Measurements from ENCODE around the gene GTF3C5. TPM values are rescaled to one million over a fixed set of nuclear protein-coding genes. Genes with fewer than 3 reads are reported as not detected.

GTF3C5 gene
- total and polyA plus RNA-seq, 2 donors (not counting 1 experiment from before 2014, with no cell fraction given): 32.2 to 32.4 TPM

DNA sequence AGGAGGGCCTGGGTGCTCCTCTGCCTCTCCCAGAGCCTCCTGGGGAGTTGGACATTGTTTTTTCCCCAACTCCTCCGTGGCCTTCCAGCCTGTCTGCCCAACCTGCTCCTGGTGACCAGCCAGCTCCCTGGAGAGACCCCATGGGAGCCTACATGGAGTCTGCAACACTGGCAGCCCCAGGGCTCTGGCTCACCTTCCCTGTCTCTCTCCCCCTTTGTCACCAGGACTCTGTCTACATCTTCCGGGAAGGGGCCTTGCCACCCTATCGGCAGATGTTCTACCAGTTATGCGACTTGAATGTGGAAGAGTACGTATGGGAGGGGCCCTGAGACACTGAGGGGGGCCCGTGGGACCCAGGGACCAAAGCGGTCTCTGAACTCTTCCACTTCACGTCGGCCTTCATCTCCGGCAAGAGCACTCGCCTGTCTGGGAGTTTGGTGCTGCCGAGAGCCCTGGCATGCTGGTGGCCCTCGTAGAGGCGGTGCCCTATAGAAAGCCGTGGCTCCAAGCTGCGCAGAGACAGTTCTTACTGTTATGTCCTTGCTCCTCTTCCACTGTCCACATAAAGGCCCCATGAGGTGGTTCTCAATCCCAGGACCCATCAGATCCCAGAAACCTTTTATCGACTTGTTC is 25.1 kb downstream of the GTF3C5 start:
- Histone ChIP-seq H3K9ac (ENCODE audit: insufficient read depth, low read length) (no peak overlapping the region), H3K4me2 (ENCODE audit: extremely low read depth, insufficient read depth, low read length) (no peak overlapping the region), H3K27me3 (ENCODE audit: control insufficient read depth, insufficient read depth, low read length) (no peaks in the 10 kb centered on the region), H2AFZ (ENCODE audit: low read length) (no peak overlapping the region), H4K20me1 (ENCODE audit: control insufficient read depth, extremely low read depth, insufficient read depth, low read length) (no peaks in the 10 kb centered on the region), H3K27ac (ENCODE audit: insufficient read depth, low read length) (no peak overlapping the region), H3K9me3 (ENCODE audit: control insufficient read depth, insufficient read depth, low read depth, low read length) (no peaks in the 10 kb centered on the region), H3K36me3 (ENCODE audit: control insufficient read depth, insufficient read depth, low read length) (peaks cover 23% of the 10 kb centered on the region), H3K79me2 (ENCODE audit: control insufficient read depth, insufficient read depth, low read length) (no peaks in the 10 kb centered on the region), H3K4me1 (ENCODE audit: control insufficient read depth, extremely low read depth, insufficient read depth, low read length) (no peaks in the 10 kb centered on the region), H3K4me3 (replicated peaks in 1 of 4; ENCODE audit: control extremely low read depth in 1 of 4, insufficient read depth in 1 of 4, low read depth in 3 of 4, low read length in 4 of 4) (no peak overlapping the region)
- TF ChIP-seq, protein P1, sequence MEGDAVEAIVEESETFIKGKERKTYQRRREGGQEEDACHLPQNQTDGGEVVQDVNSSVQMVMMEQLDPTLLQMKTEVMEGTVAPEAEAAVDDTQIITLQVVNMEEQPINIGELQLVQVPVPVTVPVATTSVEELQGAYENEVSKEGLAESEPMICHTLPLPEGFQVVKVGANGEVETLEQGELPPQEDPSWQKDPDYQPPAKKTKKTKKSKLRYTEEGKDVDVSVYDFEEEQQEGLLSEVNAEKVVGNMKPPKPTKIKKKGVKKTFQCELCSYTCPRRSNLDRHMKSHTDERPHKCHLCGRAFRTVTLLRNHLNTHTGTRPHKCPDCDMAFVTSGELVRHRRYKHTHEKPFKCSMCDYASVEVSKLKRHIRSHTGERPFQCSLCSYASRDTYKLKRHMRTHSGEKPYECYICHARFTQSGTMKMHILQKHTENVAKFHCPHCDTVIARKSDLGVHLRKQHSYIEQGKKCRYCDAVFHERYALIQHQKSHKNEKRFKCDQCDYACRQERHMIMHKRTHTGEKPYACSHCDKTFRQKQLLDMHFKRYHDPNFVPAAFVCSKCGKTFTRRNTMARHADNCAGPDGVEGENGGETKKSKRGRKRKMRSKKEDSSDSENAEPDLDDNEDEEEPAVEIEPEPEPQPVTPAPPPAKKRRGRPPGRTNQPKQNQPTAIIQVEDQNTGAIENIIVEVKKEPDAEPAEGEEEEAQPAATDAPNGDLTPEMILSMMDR (conservative IDR thresholded peaks at IDR 0.05 in 1 of 2, IDR thresholded peaks at IDR 0.05 in 1 of 2; ENCODE audit: low read depth in 1 of 2, low read length in 2 of 2): no peak
- TF ChIP-seq EZH2 (IDR thresholded peaks at IDR 0.05; ENCODE audit: low read length, missing control alignments): no peak
- no peak for DNase-seq (ENCODE audit: low read depth in 2 of 2)

DNA sequence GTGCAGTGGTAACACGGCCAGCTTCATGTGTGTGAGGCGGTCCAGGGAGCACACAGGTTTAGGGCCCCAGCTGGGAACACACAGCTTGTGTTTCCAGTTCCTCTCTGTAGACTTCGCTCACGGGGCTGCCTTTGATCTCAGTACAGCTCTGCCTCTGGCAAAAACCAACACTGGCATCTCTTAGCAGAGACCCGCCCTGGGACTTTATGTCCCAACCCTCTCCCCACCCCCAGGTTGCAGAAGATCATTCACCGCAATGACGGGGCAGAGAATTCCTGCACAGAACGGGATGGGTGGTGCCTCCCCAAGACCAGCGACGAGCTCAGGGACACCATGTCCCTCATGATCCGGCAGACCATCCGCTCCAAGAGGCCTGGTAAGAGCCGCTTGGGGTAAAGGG is 25.7 kb downstream of the GTF3C5 start:
- TF ChIP-seq EZH2 (IDR thresholded peaks at IDR 0.05; ENCODE audit: low read length, missing control alignments): no peak
- TF ChIP-seq, protein P1 (conservative IDR thresholded peaks at IDR 0.05 in 1 of 2, IDR thresholded peaks at IDR 0.05 in 1 of 2; ENCODE audit: low read depth in 1 of 2, low read length in 2 of 2): no peak
- H3K4me1 ChIP-seq (ENCODE audit: control insufficient read depth, extremely low read depth, insufficient read depth, low read length): no peaks in the 10 kb centered on the region
- no peaks in the 10 kb centered on the region for H3K9me3 ChIP-seq (ENCODE audit: control insufficient read depth, insufficient read depth, low read depth, low read length)
- no peak for DNase-seq (ENCODE audit: low read depth in 2 of 2)
- H3K4me3 ChIP-seq (replicated peaks in 1 of 4; ENCODE audit: control extremely low read depth in 1 of 4, insufficient read depth in 1 of 4, low read depth in 3 of 4, low read length in 4 of 4): no peak overlapping the region
- H2AFZ ChIP-seq (ENCODE audit: low read length): no peak overlapping the region
- H3K27me3 ChIP-seq (ENCODE audit: control insufficient read depth, insufficient read depth, low read length): no peaks in the 10 kb centered on the region
- no peak overlapping the region for H3K9ac ChIP-seq (ENCODE audit: insufficient read depth, low read length)
- peaks cover 19% of the 10 kb centered on the region for H3K36me3 ChIP-seq (ENCODE audit: control insufficient read depth, insufficient read depth, low read length)
- no peak overlapping the region for H3K27ac ChIP-seq (ENCODE audit: insufficient read depth, low read length)
- H3K79me2 ChIP-seq (ENCODE audit: control insufficient read depth, insufficient read depth, low read length): no peaks in the 10 kb centered on the region
- H4K20me1 ChIP-seq (ENCODE audit: control insufficient read depth, extremely low read depth, insufficient read depth, low read length): no peaks in the 10 kb centered on the region
- H3K4me2 ChIP-seq (ENCODE audit: extremely low read depth, insufficient read depth, low read length): no peak overlapping the region

DNA sequence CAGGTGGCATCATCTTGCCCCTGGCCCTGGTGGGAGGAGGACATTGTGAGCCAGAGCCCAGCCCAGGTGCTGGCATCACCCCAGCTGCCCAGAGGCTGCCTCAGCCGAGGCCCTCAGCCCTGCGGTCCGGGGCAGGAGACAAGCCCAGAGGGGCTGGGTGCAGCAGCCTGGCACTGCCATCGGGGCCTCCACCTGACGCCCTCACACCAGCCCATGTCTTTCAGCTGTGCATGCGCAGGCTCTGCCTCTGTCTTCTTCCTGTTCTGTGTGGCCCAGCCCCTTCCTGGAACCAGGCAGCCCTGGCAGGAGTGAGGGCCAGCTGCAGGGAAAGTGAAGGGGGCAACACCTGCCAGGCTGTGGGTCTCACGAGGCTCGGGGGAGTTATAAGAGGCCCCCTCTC is 26.2 kb downstream of the GTF3C5 start:
- Histone ChIP-seq H3K27ac (ENCODE audit: insufficient read depth, low read length) (no peak overlapping the region), H3K4me2 (ENCODE audit: extremely low read depth, insufficient read depth, low read length) (no peak overlapping the region), H3K9me3 (ENCODE audit: control insufficient read depth, insufficient read depth, low read depth, low read length) (no peaks in the 10 kb centered on the region), H2AFZ (ENCODE audit: low read length) (no peak overlapping the region), H3K79me2 (ENCODE audit: control insufficient read depth, insufficient read depth, low read length) (no peaks in the 10 kb centered on the region), H3K9ac (ENCODE audit: insufficient read depth, low read length) (no peak overlapping the region), H4K20me1 (ENCODE audit: control insufficient read depth, extremely low read depth, insufficient read depth, low read length) (no peaks in the 10 kb centered on the region), H3K36me3 (ENCODE audit: control insufficient read depth, insufficient read depth, low read length) (peaks cover 17% of the 10 kb centered on the region), H3K4me1 (ENCODE audit: control insufficient read depth, extremely low read depth, insufficient read depth, low read length) (no peaks in the 10 kb centered on the region), H3K4me3 (replicated peaks in 1 of 4; ENCODE audit: control extremely low read depth in 1 of 4, insufficient read depth in 1 of 4, low read depth in 3 of 4, low read length in 4 of 4) (no peak overlapping the region), H3K27me3 (ENCODE audit: control insufficient read depth, insufficient read depth, low read length) (no peaks in the 10 kb centered on the region)
- no peak for DNase-seq (ENCODE audit: low read depth in 2 of 2)
- TF ChIP-seq, protein P1 (conservative IDR thresholded peaks at IDR 0.05 in 1 of 2, IDR thresholded peaks at IDR 0.05 in 1 of 2; ENCODE audit: low read depth in 1 of 2, low read length in 2 of 2): no peak
- TF ChIP-seq EZH2 (IDR thresholded peaks at IDR 0.05; ENCODE audit: low read length, missing control alignments): no peak
